ENCODE data around the gene ENPP3. TPM values are rescaled to one million over a fixed set of nuclear protein-coding genes. Genes with fewer than 3 reads are reported as not detected.

The ENPP3 gene
- total and polyA plus RNA-seq, 9 of the 15 experiments (the other 6 are each of a cell fraction or from before 2014, with no cell fraction given) = 14.0 to 32.8 (median 21.6) TPM

- no peak for TF ChIP-seq NR3C1 (CRISPR knock-in tag; IDR thresholded peaks at IDR 0.05)
- no peak for TF ChIP-seq ZBTB40 (IDR thresholded peaks at IDR 0.05)
- no peak for TF ChIP-seq ZBTB40 (CRISPR knock-in tag; IDR thresholded peaks at IDR 0.05)
- TF ChIP-seq MEIS2 (IDR thresholded peaks at IDR 0.05; ENCODE audit: partially characterized antibody) = no peak
- TF ChIP-seq HBP1 (CRISPR knock-in tag; IDR thresholded peaks at IDR 0.05) = no peak
- no peak for TF ChIP-seq ZFPM2 (CRISPR knock-in tag; IDR thresholded peaks at IDR 0.05)
- TF ChIP-seq NBN (IDR thresholded peaks at IDR 0.05; ENCODE audit: low read depth) = no peak
Observed at GRCh38 chr6:131678442-131678841, 41.3 kb downstream of the ENPP3 start (continued).
